Measurements from ENCODE around the gene CTIF. TPM values are rescaled to one million over a fixed set of nuclear protein-coding genes. Genes with fewer than 3 reads are reported as not detected.

CTIF gene
- total RNA-seq, 1 donor from 2014 or later: 35.1 TPM

- intact Hi-C loops (cut with DNase I): no loop called here
Measured at GRCh38 chr18:48874233-48874632, 335.4 kb downstream of the CTIF start.

GRCh38 chr18:48874701-48875162, 335.9 kb downstream of the CTIF start:
- no peak for DNase-seq (ENCODE audit: extremely low spot score in 2 of 2)
- Histone ChIP-seq H3K9me3 (no peaks in the 10 kb centered on the region), H3K27ac (peak overlapping the region; percentile 79), H3K27me3 (no peaks in the 10 kb centered on the region), H3K4me1 (peaks cover 35% of the 10 kb centered on the region), H3K4me3 (no peak overlapping the region), H3K36me3 (no peaks in the 10 kb centered on the region)
- intact Hi-C loops (cut with DNase I): no loop called here
- TF ChIP-seq POLR2A (IDR thresholded peaks at IDR 0.05): no peak
- TF ChIP-seq CTCF (IDR thresholded peaks at IDR 0.05): no peak
- TF ChIP-seq POLR2AphosphoS5 (IDR thresholded peaks at IDR 0.05; ENCODE audit: insufficient read depth in 1 of 2, low read depth in 1 of 2): no peak

More at GRCh38 chr18:48874233-48874632, 335.4 kb downstream of the CTIF start:
- Histone ChIP-seq H3K36me3 (no peaks in the 10 kb centered on the region), H3K4me3 (no peak overlapping the region), H3K4me1 (peaks cover 34% of the 10 kb centered on the region), H3K27me3 (no peaks in the 10 kb centered on the region), H3K27ac (peak overlapping the region; percentile 79), H3K9me3 (no peaks in the 10 kb centered on the region)
- no peak for TF ChIP-seq POLR2AphosphoS5 (IDR thresholded peaks at IDR 0.05; ENCODE audit: insufficient read depth in 1 of 2, low read depth in 1 of 2)
- TF ChIP-seq CTCF (IDR thresholded peaks at IDR 0.05): no peak
- TF ChIP-seq POLR2A (IDR thresholded peaks at IDR 0.05): no peak
- no peak for DNase-seq (ENCODE audit: extremely low spot score in 2 of 2)

GRCh38 chr18:48875314-48875941, 336.6 kb downstream of the CTIF start:
- Histone ChIP-seq H3K9me3 (no peaks in the 10 kb centered on the region), H3K27ac (no peak overlapping the region)

GRCh38 chr18:48875942-48876511, 337.2 kb downstream of the CTIF start:
- TF ChIP-seq CTCF (IDR thresholded peaks at IDR 0.05) (no peak), POLR2A (IDR thresholded peaks at IDR 0.05) (no peak), POLR2AphosphoS5 (IDR thresholded peaks at IDR 0.05; ENCODE audit: insufficient read depth in 1 of 2, low read depth in 1 of 2) (no peak)
- H3K4me1 ChIP-seq: peaks cover 35% of the 10 kb centered on the region
- intact Hi-C loops (cut with DNase I): no loop called here
- H3K4me3 ChIP-seq: no peak overlapping the region
- H3K36me3 ChIP-seq: no peaks in the 10 kb centered on the region
- H3K27ac ChIP-seq: no peak overlapping the region
- DNase-seq (ENCODE audit: extremely low spot score in 2 of 2): no peak
- H3K27me3 ChIP-seq: no peaks in the 10 kb centered on the region
- no peaks in the 10 kb centered on the region for H3K9me3 ChIP-seq

More at GRCh38 chr18:48875314-48875941, 336.6 kb downstream of the CTIF start:
- TF ChIP-seq CTCF (IDR thresholded peaks at IDR 0.05) (no peak), POLR2AphosphoS5 (IDR thresholded peaks at IDR 0.05; ENCODE audit: insufficient read depth in 1 of 2, low read depth in 1 of 2) (no peak), POLR2A (IDR thresholded peaks at IDR 0.05) (no peak)
- DNase-seq (ENCODE audit: extremely low spot score in 2 of 2): no peak
- peaks cover 35% of the 10 kb centered on the region for H3K4me1 ChIP-seq
- H3K36me3 ChIP-seq: no peaks in the 10 kb centered on the region
- H3K4me3 ChIP-seq: no peak overlapping the region
- H3K27me3 ChIP-seq: no peaks in the 10 kb centered on the region
- intact Hi-C loops (cut with DNase I): no loop called here

- intact Hi-C loops (cut with DNase I): no loop called here
- no peak for DNase-seq (ENCODE audit: extremely low spot score in 2 of 2)
- H3K36me3 ChIP-seq: no peaks in the 10 kb centered on the region
- no peaks in the 10 kb centered on the region for H3K9me3 ChIP-seq
- no peak for TF ChIP-seq CTCF (IDR thresholded peaks at IDR 0.05)
- no peak for TF ChIP-seq POLR2A (IDR thresholded peaks at IDR 0.05)
- no peak for TF ChIP-seq POLR2AphosphoS5 (IDR thresholded peaks at IDR 0.05; ENCODE audit: insufficient read depth in 1 of 2, low read depth in 1 of 2)
- no peak overlapping the region for H3K4me3 ChIP-seq
- no peaks in the 10 kb centered on the region for H3K27me3 ChIP-seq
- no peak overlapping the region for H3K27ac ChIP-seq
- peaks cover 35% of the 10 kb centered on the region for H3K4me1 ChIP-seq
Measured at GRCh38 chr18:48876590-48876989, 337.8 kb downstream of the CTIF start.
